Neural progenitor cell (in vitro differentiated cells): ENCODE results near the gene NDUFV1. TPM values are rescaled to one million over a fixed set of nuclear protein-coding genes. Genes with fewer than 3 reads are reported as not detected.

Experiments used
- DNase-seq: peaks from one replicate; pipeline ENCODE4 v3.0.0-alpha.2; 2016; ENCODE audit warnings: low spot score
- H2AFZ ChIP-seq: fragments of 200-600 bp; sonication (generic); replicated peaks from 2 replicates; pipeline ENCODE4 v1.6.1; 2016; ENCODE audit warnings: antibody characterized with exemption
- H3F3A ChIP-seq: fragments of 200-600 bp; sonication (generic); 2 replicates; pipeline ENCODE4 v1.6.1; 2016; ENCODE audit warnings: antibody characterized with exemption, low read depth
- H3K27ac ChIP-seq: fragments of 200-600 bp; sonication (generic); 2 replicates; pipeline ENCODE4 v1.5.1; 2016; ENCODE audit warnings: mild to moderate bottlenecking
- H3K27me3 ChIP-seq: fragments of 200-600 bp; sonication (generic); 2 replicates; pipeline ENCODE4 v1.6.1; 2016; ENCODE audit warnings: mild to moderate bottlenecking, moderate library complexity
- H3K36me3 ChIP-seq: fragments of 200-600 bp; sonication (generic); 2 replicates; pipeline ENCODE4 v1.5.1; 2016
- H3K4me1 ChIP-seq: fragments of 200-600 bp; sonication (generic); 2 replicates; pipeline ENCODE4 v1.6.1; 2016; ENCODE audit warnings: mixed run types
- H3K4me2 ChIP-seq: fragments of 200-600 bp; sonication (generic); 2 replicates; pipeline ENCODE4 v1.6.1; 2016
- H3K4me3 ChIP-seq: fragments of 200-600 bp; sonication (generic); 2 replicates; pipeline ENCODE4 v1.5.1; 2016
- H3K79me2 ChIP-seq: fragments of 200-600 bp; sonication (generic); 2 replicates; pipeline ENCODE4 v1.6.1; 2016; ENCODE audit warnings: low read depth
- H3K9ac ChIP-seq: fragments of 200-600 bp; sonication (generic); 2 replicates; pipeline ENCODE4 v1.6.1; 2016
- H3K9me3 ChIP-seq: fragments of 200-600 bp; sonication (generic); 2 replicates; pipeline ENCODE4 v1.5.1; 2016; ENCODE audit warnings: low read depth
- H4K20me1 ChIP-seq: fragments of 200-600 bp; sonication (generic); 2 replicates; pipeline ENCODE4 v1.6.1; 2016; ENCODE audit warnings: low read depth
- H3K27ac Mint-ChIP-seq: 3 replicates; pipeline ENCODE4 v1.8.0; 2021; ENCODE audit warnings: mixed read lengths
- H3K27me3 Mint-ChIP-seq: 2 replicates; pipeline ENCODE4 v1.8.0; 2022; ENCODE audit warnings: low read depth, mild to moderate bottlenecking, inconsistent platforms, moderate library complexity, mixed read lengths; ENCODE audit not compliant: insufficient read depth
- H3K36me3 Mint-ChIP-seq: 3 replicates; pipeline ENCODE4 v1.8.0; 2021; ENCODE audit warnings: mixed read lengths
- H3K4me1 Mint-ChIP-seq: 3 replicates; pipeline ENCODE4 v1.8.0; 2021; ENCODE audit warnings: mixed read lengths
- H3K4me3 Mint-ChIP-seq: 3 replicates; pipeline ENCODE4 v1.8.0; 2021; ENCODE audit warnings: mild to moderate bottlenecking, moderate library complexity, mixed read lengths
- H3K9me3 Mint-ChIP-seq: 3 replicates; pipeline ENCODE4 v1.8.0; 2020; ENCODE audit warnings: mixed read lengths
- CTCF ChIP-seq: fragments of 200-600 bp; sonication (generic); IDR thresholded peaks from 2 replicates; pipeline ENCODE4 v1.5.1; 2017; ENCODE audit warnings: antibody characterized with exemption, mild to moderate bottlenecking
- EZH2 ChIP-seq: fragments of 200-600 bp; sonication (generic); IDR thresholded peaks from 2 replicates; pipeline ENCODE4 v1.6.1; 2017; ENCODE audit warnings: antibody characterized with exemption, mild to moderate bottlenecking, moderate library complexity
- EZH2phosphoT487 ChIP-seq: fragments of 200-600 bp; sonication (generic); IDR thresholded peaks from 2 replicates; pipeline ENCODE4 v1.6.1; 2017; ENCODE audit warnings: antibody characterized with exemption
- total RNA-seq: library from RNA; depleted of rRNA; stranded (reverse); fragments of >200 nt; gene quantifications from 2 replicates; pipeline ENCODE4 v1.2.3, GENCODE V29; 2015; ENCODE audit warnings: low replicate concordance

The NDUFV1 gene
- total RNA-seq, 1 donor from 2014 or later, result 71.0 TPM

- H3K9ac ChIP-seq, result no peak overlapping the region
- Mint-ChIP-seq H3K27me3 (peaks cover 7% of the 10 kb centered on the region), H3K4me3 (no peak overlapping the region), H3K27ac (no peak overlapping the region), H3K4me1 (peaks cover 19% of the 10 kb centered on the region), H3K9me3 (no peaks in the 10 kb centered on the region), H3K36me3 (peaks cover 7% of the 10 kb centered on the region)
- H4K20me1 ChIP-seq, result no peaks in the 10 kb centered on the region
- no peaks in the 10 kb centered on the region for H3K27me3 ChIP-seq
- H3K79me2 ChIP-seq, result no peaks in the 10 kb centered on the region
- no peak overlapping the region for H3K4me3 ChIP-seq
- TF ChIP-seq EZH2phosphoT487 (no peak), CTCF (no peak), EZH2 (no peak)
- no peak overlapping the region for H2AFZ ChIP-seq
- peaks cover 24% of the 10 kb centered on the region for H3K4me1 ChIP-seq
- no peak overlapping the region for H3K4me2 ChIP-seq
- peaks cover 3% of the 10 kb centered on the region for H3F3A ChIP-seq
- H3K27ac ChIP-seq, result no peak overlapping the region
- no peak for DNase-seq
- no peaks in the 10 kb centered on the region for H3K36me3 ChIP-seq
- no peaks in the 10 kb centered on the region for H3K9me3 ChIP-seq
Measured at GRCh38 chr11:67613313-67613959, 6.7 kb downstream of the NDUFV1 start.

- Mint-ChIP-seq H3K36me3 (peaks cover 6% of the 10 kb centered on the region), H3K27me3 (peaks cover 9% of the 10 kb centered on the region), H3K4me3 (no peak overlapping the region), H3K9me3 (no peaks in the 10 kb centered on the region), H3K4me1 (peaks cover 19% of the 10 kb centered on the region), H3K27ac (peak overlapping the region; percentile 57)
- Histone ChIP-seq H3K79me2 (no peaks in the 10 kb centered on the region), H3K9ac (no peak overlapping the region), H3F3A (peaks cover 3% of the 10 kb centered on the region), H3K36me3 (no peaks in the 10 kb centered on the region), H3K27me3 (no peaks in the 10 kb centered on the region), H3K4me2 (peak overlapping the region; percentile 48), H3K9me3 (no peaks in the 10 kb centered on the region), H3K4me3 (no peak overlapping the region), H4K20me1 (no peaks in the 10 kb centered on the region), H3K27ac (no peak overlapping the region), H2AFZ (no peak overlapping the region), H3K4me1 (peaks cover 24% of the 10 kb centered on the region)
- peak; percentile 87 for DNase-seq
- TF ChIP-seq EZH2, result no peak
- peak; percentile 75 for TF ChIP-seq CTCF
Measured at GRCh38 chr11:67613960-67614715, 7.4 kb downstream of the NDUFV1 start.

GRCh38 chr11:67614730-67615714 lies 8.3 kb downstream of the NDUFV1 start:
- Histone ChIP-seq H3K9ac (no peak overlapping the region), H3K36me3 (no peaks in the 10 kb centered on the region), H2AFZ (no peak overlapping the region), H3F3A (peaks cover 6% of the 10 kb centered on the region), H4K20me1 (no peaks in the 10 kb centered on the region), H3K79me2 (peaks cover 2% of the 10 kb centered on the region), H3K27me3 (no peaks in the 10 kb centered on the region), H3K9me3 (no peaks in the 10 kb centered on the region), H3K4me2 (no peak overlapping the region), H3K4me1 (peaks cover 24% of the 10 kb centered on the region), H3K4me3 (no peak overlapping the region), H3K27ac (no peak overlapping the region)
- Mint-ChIP-seq H3K4me1 (peaks cover 25% of the 10 kb centered on the region), H3K27ac (no peak overlapping the region), H3K4me3 (no peak overlapping the region), H3K36me3 (peaks cover 11% of the 10 kb centered on the region), H3K27me3 (peaks cover 16% of the 10 kb centered on the region), H3K9me3 (peaks cover 4% of the 10 kb centered on the region)
- DNase-seq, result peak; percentile 54
- no peak for TF ChIP-seq EZH2
- TF ChIP-seq CTCF, result peak; percentile 52
